Activated CD8-positive, alpha-beta T cell treated with anti-CD3 and anti-CD28 coated beads, Interleukin-2, amount 10 ng/mL, durations not matched to agents 7 days and 5 days (primary cell): Measurements from ENCODE around the gene MYO16. TPM values are rescaled to one million over a fixed set of nuclear protein-coding genes. Genes with fewer than 3 reads are reported as not detected.

Experiments used
- ATAC-seq: fragments of 150-1000 bp; cut with Tn5 transposase; one replicate; pipeline ENCODE4 v1.10.0; 2021; ENCODE audit warnings: moderate library complexity
- CTCF ChIA-PET: fragments of 350-600 bp; sonication (Branson Sonifier 250); formaldehyde crosslinking; loops from one replicate; lab custom pipeline; 2021; ENCODE audit warnings: antibody characterized with exemption; lab: Charles Lee
- POLR2A ChIA-PET: fragments of 350-600 bp; sonication (Branson Sonifier 250); formaldehyde crosslinking; loops from one replicate; lab custom pipeline; 2021; ENCODE audit warnings: antibody characterized with exemption; lab: Charles Lee
- DNase-seq: peaks from one replicate; pipeline ENCODE4 v3.0.0-alpha.2; 2020
- H3K27ac Mint-ChIP-seq: one replicate; pipeline ENCODE4 v1.8.0; 2021; ENCODE audit warnings: mild to moderate bottlenecking, mixed read lengths
- H3K27me3 Mint-ChIP-seq: one replicate; pipeline ENCODE4 v1.8.0; 2021; ENCODE audit warnings: low read depth, mixed read lengths
- H3K36me3 Mint-ChIP-seq: one replicate; pipeline ENCODE4 v1.8.0; 2021; ENCODE audit warnings: low read depth, mixed read lengths
- H3K4me1 Mint-ChIP-seq: one replicate; pipeline ENCODE4 v1.8.0; 2021; ENCODE audit warnings: low read depth, mixed read lengths
- H3K4me3 Mint-ChIP-seq: one replicate; pipeline ENCODE4 v1.8.0; 2021; ENCODE audit warnings: mild to moderate bottlenecking, mixed read lengths
- H3K9me3 Mint-ChIP-seq: one replicate; pipeline ENCODE4 v1.8.0; 2022; ENCODE audit warnings: mixed read lengths; ENCODE audit not compliant: insufficient read depth
- total RNA-seq, 2 experiments: library from RNA; stranded (reverse); gene quantifications; one replicate each; pipeline ENCODE4 v1.2.3, GENCODE V29; 2021

Gene MYO16
- total RNA-seq, 2 experiments from 2014 or later: not detected

- ATAC-seq (no peak), DNase-seq (no peak)
- no peak overlapping the region for H3K27ac Mint-ChIP-seq
- H3K36me3 Mint-ChIP-seq: no peaks in the 10 kb centered on the region
- H3K9me3 Mint-ChIP-seq: no peaks in the 10 kb centered on the region
- H3K4me1 Mint-ChIP-seq: no peaks in the 10 kb centered on the region
- H3K27me3 Mint-ChIP-seq: no peaks in the 10 kb centered on the region
- ChIA-PET CTCF (no interaction called here), POLR2A (no interaction called here)
- H3K4me3 Mint-ChIP-seq: no peak overlapping the region
Measured at GRCh38 chr13:109235901-109236300, 606.5 kb downstream of the MYO16 start.

GRCh38 chr13:109241160-109241559, 611.7 kb downstream of the MYO16 start:
- H3K4me1 Mint-ChIP-seq: no peaks in the 10 kb centered on the region
- ChIA-PET CTCF (no interaction called here), POLR2A (no interaction called here)
- no peak overlapping the region for H3K27ac Mint-ChIP-seq
- H3K9me3 Mint-ChIP-seq: no peaks in the 10 kb centered on the region
- ATAC-seq (no peak), DNase-seq (no peak)
- H3K4me3 Mint-ChIP-seq: no peak overlapping the region
- H3K36me3 Mint-ChIP-seq: no peaks in the 10 kb centered on the region
- H3K27me3 Mint-ChIP-seq: no peaks in the 10 kb centered on the region

- ATAC-seq (no peak), DNase-seq (no peak)
- no peaks in the 10 kb centered on the region for H3K4me1 Mint-ChIP-seq
- ChIA-PET POLR2A (no interaction called here), CTCF (no interaction called here)
- no peaks in the 10 kb centered on the region for H3K36me3 Mint-ChIP-seq
- H3K4me3 Mint-ChIP-seq: no peak overlapping the region
- H3K9me3 Mint-ChIP-seq: no peaks in the 10 kb centered on the region
- no peak overlapping the region for H3K27ac Mint-ChIP-seq
- no peaks in the 10 kb centered on the region for H3K27me3 Mint-ChIP-seq
Measured at GRCh38 chr13:109243311-109243951, 614.0 kb downstream of the MYO16 start.

- H3K4me3 Mint-ChIP-seq: no peak overlapping the region
- H3K27ac Mint-ChIP-seq: no peak overlapping the region
- H3K9me3 Mint-ChIP-seq: no peaks in the 10 kb centered on the region
- ATAC-seq (no peak), DNase-seq (no peak)
- POLR2A ChIA-PET: no interaction called here
- no peaks in the 10 kb centered on the region for H3K27me3 Mint-ChIP-seq
- H3K36me3 Mint-ChIP-seq: no peaks in the 10 kb centered on the region
- CTCF ChIA-PET: no interaction called here
- no peaks in the 10 kb centered on the region for H3K4me1 Mint-ChIP-seq
Measured at GRCh38 chr13:109244566-109244965, 615.2 kb downstream of the MYO16 start.

GRCh38 chr13:109246001-109246400, 616.6 kb downstream of the MYO16 start:
- ChIA-PET CTCF (no interaction called here), POLR2A (no interaction called here)
- no peak for ATAC-seq
- H3K27ac Mint-ChIP-seq: no peak overlapping the region
- no peak for DNase-seq
- H3K27me3 Mint-ChIP-seq: no peaks in the 10 kb centered on the region
- no peaks in the 10 kb centered on the region for H3K36me3 Mint-ChIP-seq
- no peaks in the 10 kb centered on the region for H3K4me1 Mint-ChIP-seq
- H3K9me3 Mint-ChIP-seq: no peaks in the 10 kb centered on the region
- H3K4me3 Mint-ChIP-seq: no peak overlapping the region

GRCh38 chr13:109249780-109250528, 620.5 kb downstream of the MYO16 start:
- no peak for ATAC-seq
- no peaks in the 10 kb centered on the region for H3K27me3 Mint-ChIP-seq
- CTCF ChIA-PET: no interaction called here

GRCh38 chr13:109251956-109252355, 622.5 kb downstream of the MYO16 start:
- ChIA-PET POLR2A (no interaction called here), CTCF (no interaction called here)
- Mint-ChIP-seq H3K4me3 (no peak overlapping the region), H3K4me1 (no peaks in the 10 kb centered on the region), H3K9me3 (no peaks in the 10 kb centered on the region), H3K36me3 (no peaks in the 10 kb centered on the region), H3K27ac (no peak overlapping the region), H3K27me3 (no peaks in the 10 kb centered on the region)
- no peak for DNase-seq
- no peak for ATAC-seq

More at GRCh38 chr13:109249780-109250528, 620.5 kb downstream of the MYO16 start:
- H3K4me3 Mint-ChIP-seq: no peak overlapping the region
- H3K36me3 Mint-ChIP-seq: no peaks in the 10 kb centered on the region
- no peaks in the 10 kb centered on the region for H3K9me3 Mint-ChIP-seq
- no peak for DNase-seq
- POLR2A ChIA-PET: no interaction called here
- H3K27ac Mint-ChIP-seq: no peak overlapping the region
- H3K4me1 Mint-ChIP-seq: no peaks in the 10 kb centered on the region

- Mint-ChIP-seq H3K4me3 (no peak overlapping the region), H3K9me3 (no peaks in the 10 kb centered on the region), H3K27ac (no peak overlapping the region), H3K4me1 (no peaks in the 10 kb centered on the region), H3K36me3 (no peaks in the 10 kb centered on the region), H3K27me3 (no peaks in the 10 kb centered on the region)
- ATAC-seq (no peak), DNase-seq (no peak)
- ChIA-PET CTCF (no interaction called here), POLR2A (no interaction called here)
Measured at GRCh38 chr13:109253316-109253715, 623.9 kb downstream of the MYO16 start.

GRCh38 chr13:109254274-109254673, 624.9 kb downstream of the MYO16 start:
- POLR2A ChIA-PET: no interaction called here

GRCh38 chr13:109255141-109255856, 625.9 kb downstream of the MYO16 start:
- Mint-ChIP-seq H3K36me3 (no peaks in the 10 kb centered on the region), H3K9me3 (no peaks in the 10 kb centered on the region), H3K27me3 (no peaks in the 10 kb centered on the region), H3K27ac (no peak overlapping the region), H3K4me3 (no peak overlapping the region), H3K4me1 (no peaks in the 10 kb centered on the region)
- ChIA-PET CTCF (no interaction called here), POLR2A (no interaction called here)
- DNase-seq (no peak), ATAC-seq (no peak)

More at GRCh38 chr13:109254274-109254673, 624.9 kb downstream of the MYO16 start:
- no peaks in the 10 kb centered on the region for H3K4me1 Mint-ChIP-seq
- H3K36me3 Mint-ChIP-seq: no peaks in the 10 kb centered on the region
- no peak overlapping the region for H3K27ac Mint-ChIP-seq
- DNase-seq: no peak
- H3K9me3 Mint-ChIP-seq: no peaks in the 10 kb centered on the region
- H3K27me3 Mint-ChIP-seq: no peaks in the 10 kb centered on the region
- CTCF ChIA-PET: no interaction called here
- H3K4me3 Mint-ChIP-seq: no peak overlapping the region
- ATAC-seq: no peak

- CTCF ChIA-PET: no interaction called here
- Mint-ChIP-seq H3K4me1 (no peaks in the 10 kb centered on the region), H3K27ac (no peak overlapping the region), H3K4me3 (no peak overlapping the region), H3K36me3 (no peaks in the 10 kb centered on the region), H3K9me3 (no peaks in the 10 kb centered on the region), H3K27me3 (no peaks in the 10 kb centered on the region)
- POLR2A ChIA-PET: no interaction called here
- no peak for DNase-seq
- no peak for ATAC-seq
Measured at GRCh38 chr13:109256866-109257760, 627.7 kb downstream of the MYO16 start.
